Hepatocyte (in vitro differentiated cells): Measurements from ENCODE around the gene EML6. TPM values are rescaled to one million over a fixed set of nuclear protein-coding genes. Genes with fewer than 3 reads are reported as not detected.

ENCODE experiments used
- DNase-seq: peaks from one replicate; pipeline ENCODE4 v3.0.0-alpha.2; 2016; ENCODE audit warnings: low spot score
- H2AFZ ChIP-seq: fragments of 200-600 bp; sonication (generic); 2 replicates; pipeline ENCODE4 v1.6.0; 2016; ENCODE audit warnings: antibody characterized with exemption, mild to moderate bottlenecking
- H3K27ac ChIP-seq: fragments of 200-600 bp; sonication (generic); 2 replicates; pipeline ENCODE4 v1.5.1; 2016; ENCODE audit warnings: mild to moderate bottlenecking
- H3K27me3 ChIP-seq: fragments of 200-600 bp; sonication (generic); 2 replicates; pipeline ENCODE4 v1.6.1; 2016
- H3K36me3 ChIP-seq: fragments of 200-600 bp; sonication (generic); replicated peaks from 2 replicates; pipeline ENCODE4 v1.5.1; 2016; ENCODE audit warnings: low read depth; ENCODE audit not compliant: insufficient read depth
- H3K4me1 ChIP-seq: fragments of 200-600 bp; sonication (generic); 2 replicates; pipeline ENCODE4 v1.5.1; 2016; ENCODE audit warnings: mild to moderate bottlenecking, moderate library complexity; ENCODE audit not compliant: insufficient read depth
- H3K4me2 ChIP-seq: fragments of 200-600 bp; sonication (generic); 2 replicates; pipeline ENCODE4 v1.6.0; 2016
- H3K4me3 ChIP-seq: fragments of 200-600 bp; sonication (generic); 2 replicates; pipeline ENCODE4 v1.5.1; 2016; ENCODE audit warnings: mild to moderate bottlenecking
- H3K79me2 ChIP-seq: fragments of 200-600 bp; sonication (generic); 2 replicates; pipeline ENCODE4 v1.6.0; 2017; ENCODE audit warnings: mild to moderate bottlenecking
- H3K9me2 ChIP-seq: fragments of 200-600 bp; sonication (generic); replicated peaks from 2 replicates; pipeline ENCODE4 v1.6.0; 2017; ENCODE audit warnings: mild to moderate bottlenecking; ENCODE audit not compliant: insufficient read depth
- H3K9me3 ChIP-seq: fragments of 200-600 bp; sonication (generic); 2 replicates; pipeline ENCODE4 v1.5.1; 2016; ENCODE audit warnings: low read depth, mild to moderate bottlenecking
- H4K20me1 ChIP-seq: fragments of 200-600 bp; sonication (generic); 2 replicates; pipeline ENCODE4 v1.6.0; 2016; ENCODE audit warnings: mild to moderate bottlenecking; ENCODE audit not compliant: insufficient read depth, poor library complexity, severe bottlenecking
- EZH2 ChIP-seq: fragments of 200-600 bp; sonication (generic); IDR thresholded peaks from 2 replicates; pipeline ENCODE4 v1.6.1; 2016; ENCODE audit warnings: antibody characterized with exemption, mild to moderate bottlenecking, borderline replicate concordance
- EZH2phosphoT487 ChIP-seq: fragments of 200-600 bp; sonication (generic); IDR thresholded peaks from one replicate; pipeline ENCODE4 v1.6.1; 2018; ENCODE audit warnings: antibody characterized with exemption, mild to moderate bottlenecking, low read depth, moderate library complexity; ENCODE audit not compliant: unreplicated experiment, severe bottlenecking
- WGBS: methylation state at CpG from one replicate; pipeline ENCODE4 v1.1.6; 2016; ENCODE audit warnings: low lambda C conversion rate; ENCODE audit errors: missing lambda C conversion rate; 5-methylcytosine and 5-hydroxymethylcytosine counted together
- polyA plus RNA-seq: library from polyadenylated mRNA; unstranded; fragments of >200 nt; fragmentation: Nextera tagmentation; extraction: Ambion mirVana; gene quantifications from 2 replicates; pipeline ENCODE4 v1.2.1, GENCODE V29; 2016
- total RNA-seq: library from RNA; depleted of rRNA; stranded (reverse); fragments of >200 nt; gene quantifications from 2 replicates; pipeline ENCODE4 v1.2.3, GENCODE V29; 2014
- TF ChIP-seq, protein P1 (sequence below): fragments of 200-600 bp; sonication (generic); IDR thresholded peaks from 2 replicates; pipeline ENCODE4 v1.5.1; 2016; ENCODE audit warnings: antibody characterized with exemption, mild to moderate bottlenecking; ENCODE audit not compliant: poor library complexity

The EML6 gene
- total and polyA plus RNA-seq, 2 experiments from 2014 or later: 1.9 to 4.0 TPM

DNA sequence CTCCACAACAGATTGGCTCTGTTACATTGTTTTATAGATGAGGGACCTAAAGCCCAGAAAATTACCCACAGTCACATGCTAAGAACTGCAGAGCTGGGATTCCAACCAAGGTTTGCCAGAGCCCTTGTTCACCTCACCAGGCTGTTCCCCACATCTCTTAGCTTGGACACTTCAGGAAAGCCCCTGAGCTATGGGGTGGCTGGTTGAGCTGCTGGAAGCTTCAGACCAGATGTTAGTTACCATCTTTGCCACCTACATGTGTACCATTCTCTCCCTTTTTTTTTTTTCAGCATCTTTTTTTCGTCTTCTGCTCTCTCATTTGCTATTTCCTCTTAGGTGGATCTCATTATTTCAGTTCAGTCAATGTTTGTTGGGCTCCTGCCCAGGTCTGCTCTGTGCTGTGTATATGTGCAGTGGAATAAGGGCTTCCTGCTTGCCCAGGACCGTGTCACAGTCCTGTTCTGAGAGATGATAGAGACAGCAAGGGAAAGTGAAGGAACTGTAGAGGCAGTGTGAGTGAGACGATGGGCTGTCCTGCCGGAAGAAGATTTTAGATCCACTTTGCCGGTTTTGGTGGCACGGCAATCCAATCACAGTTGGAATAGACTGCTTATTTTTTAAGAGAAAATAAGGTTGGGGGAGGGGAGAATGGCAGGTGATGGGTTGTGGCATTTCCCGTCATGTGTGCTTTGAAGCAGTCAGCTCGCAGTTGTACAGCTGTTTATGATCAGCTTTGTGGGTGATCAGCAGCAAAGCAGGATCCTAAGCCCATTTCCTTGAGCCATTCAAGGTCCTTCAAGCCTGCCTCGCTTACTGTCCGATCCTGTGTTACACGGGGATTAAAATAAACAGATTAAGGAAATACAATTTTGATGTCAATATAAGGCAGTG is 174.2 kb downstream of the EML6 start:
- Histone ChIP-seq H3K9me3 (no peaks in the 10 kb centered on the region), H3K4me3 (no peak overlapping the region), H3K27me3 (no peaks in the 10 kb centered on the region), H4K20me1 (no peaks in the 10 kb centered on the region), H3K36me3 (no peaks in the 10 kb centered on the region), H3K9me2 (no peaks in the 10 kb centered on the region), H3K4me2 (no peak overlapping the region), H3K79me2 (no peaks in the 10 kb centered on the region), H3K27ac (no peak overlapping the region), H3K4me1 (no peaks in the 10 kb centered on the region), H2AFZ (no peak overlapping the region)
- WGBS: 62% methylated on average over 11 of the region's 11 CpGs
- no peak for DNase-seq
- TF ChIP-seq EZH2phosphoT487 (no peak), EZH2 (no peak)
- TF ChIP-seq, protein P1, sequence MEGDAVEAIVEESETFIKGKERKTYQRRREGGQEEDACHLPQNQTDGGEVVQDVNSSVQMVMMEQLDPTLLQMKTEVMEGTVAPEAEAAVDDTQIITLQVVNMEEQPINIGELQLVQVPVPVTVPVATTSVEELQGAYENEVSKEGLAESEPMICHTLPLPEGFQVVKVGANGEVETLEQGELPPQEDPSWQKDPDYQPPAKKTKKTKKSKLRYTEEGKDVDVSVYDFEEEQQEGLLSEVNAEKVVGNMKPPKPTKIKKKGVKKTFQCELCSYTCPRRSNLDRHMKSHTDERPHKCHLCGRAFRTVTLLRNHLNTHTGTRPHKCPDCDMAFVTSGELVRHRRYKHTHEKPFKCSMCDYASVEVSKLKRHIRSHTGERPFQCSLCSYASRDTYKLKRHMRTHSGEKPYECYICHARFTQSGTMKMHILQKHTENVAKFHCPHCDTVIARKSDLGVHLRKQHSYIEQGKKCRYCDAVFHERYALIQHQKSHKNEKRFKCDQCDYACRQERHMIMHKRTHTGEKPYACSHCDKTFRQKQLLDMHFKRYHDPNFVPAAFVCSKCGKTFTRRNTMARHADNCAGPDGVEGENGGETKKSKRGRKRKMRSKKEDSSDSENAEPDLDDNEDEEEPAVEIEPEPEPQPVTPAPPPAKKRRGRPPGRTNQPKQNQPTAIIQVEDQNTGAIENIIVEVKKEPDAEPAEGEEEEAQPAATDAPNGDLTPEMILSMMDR: no peak

GRCh38 chr2:54898456-54899226 is 175.2 kb downstream of the EML6 start:
- Histone ChIP-seq H4K20me1 (no peaks in the 10 kb centered on the region), H3K4me3 (no peak overlapping the region), H3K9me3 (no peaks in the 10 kb centered on the region), H3K27ac (no peak overlapping the region), H3K36me3 (no peaks in the 10 kb centered on the region), H3K4me1 (peaks cover 3% of the 10 kb centered on the region), H2AFZ (no peak overlapping the region), H3K9me2 (no peaks in the 10 kb centered on the region), H3K4me2 (no peak overlapping the region), H3K27me3 (no peaks in the 10 kb centered on the region), H3K79me2 (no peaks in the 10 kb centered on the region)
- TF ChIP-seq, protein P1: no peak
- TF ChIP-seq EZH2phosphoT487 (no peak), EZH2 (no peak)
- 84% methylated on average over 7 of the region's 7 CpGs for WGBS
- DNase-seq: no peak

DNA sequence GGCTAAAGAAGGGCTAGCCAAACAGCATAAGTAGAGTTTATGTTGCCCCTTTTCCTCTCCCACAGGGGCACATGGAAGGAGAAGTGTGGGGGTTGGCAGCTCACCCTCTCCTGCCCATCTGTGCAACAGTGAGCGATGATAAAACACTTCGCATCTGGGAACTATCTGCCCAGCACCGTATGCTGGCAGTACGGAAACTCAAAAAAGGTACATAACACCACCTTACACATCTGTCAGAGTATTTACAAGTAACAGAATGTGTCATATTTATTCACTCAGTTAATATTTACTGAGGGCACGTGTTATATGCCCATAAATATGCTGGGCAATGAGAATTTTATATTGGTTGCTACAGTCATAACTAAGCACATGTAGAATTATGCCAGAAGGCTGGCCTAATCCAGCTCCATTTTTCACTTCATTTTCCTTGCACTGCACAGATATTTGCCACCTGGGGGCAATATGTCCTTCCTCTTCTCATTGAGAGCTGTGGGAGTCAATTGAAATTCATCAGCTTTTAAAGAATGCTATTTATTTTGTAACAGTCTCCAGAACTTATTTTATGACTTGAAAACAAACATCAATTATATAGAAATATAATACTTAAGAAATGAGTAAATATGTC is 176.2 kb downstream of the EML6 start:
- Histone ChIP-seq H3K4me1 (peaks cover 13% of the 10 kb centered on the region), H2AFZ (no peak overlapping the region), H3K4me3 (no peak overlapping the region), H3K9me3 (no peaks in the 10 kb centered on the region), H4K20me1 (no peaks in the 10 kb centered on the region), H3K9me2 (no peaks in the 10 kb centered on the region), H3K27ac (no peak overlapping the region), H3K79me2 (no peaks in the 10 kb centered on the region), H3K36me3 (no peaks in the 10 kb centered on the region), H3K27me3 (no peaks in the 10 kb centered on the region), H3K4me2 (no peak overlapping the region)
- TF ChIP-seq, protein P1: peak; percentile 76
- no peak for TF ChIP-seq EZH2
- WGBS: 80% methylated on average over 5 of the region's 5 CpGs
- DNase-seq: peak; percentile 58
